Liver (tissue), 2 donors: ENCODE measurements around the gene CELF5.

Experiments used
- TF ChIP-seq, protein P1 (sequence below): fragments of 150-350 bp; IDR thresholded peaks from 2 replicates; pipeline ENCODE4 v1.5.1; 2017; ENCODE audit warnings: improper control_type of control experiment, low read depth, low read length; ENCODE audit not compliant: missing input control
- TF ChIP-seq, protein P2 (sequence below): IDR thresholded peaks from 2 replicates; pipeline ENCODE4 v1.6.1; 2016; ENCODE audit warnings: antibody characterized with exemption, mild to moderate bottlenecking
- donor health status: healthy.

DNA sequence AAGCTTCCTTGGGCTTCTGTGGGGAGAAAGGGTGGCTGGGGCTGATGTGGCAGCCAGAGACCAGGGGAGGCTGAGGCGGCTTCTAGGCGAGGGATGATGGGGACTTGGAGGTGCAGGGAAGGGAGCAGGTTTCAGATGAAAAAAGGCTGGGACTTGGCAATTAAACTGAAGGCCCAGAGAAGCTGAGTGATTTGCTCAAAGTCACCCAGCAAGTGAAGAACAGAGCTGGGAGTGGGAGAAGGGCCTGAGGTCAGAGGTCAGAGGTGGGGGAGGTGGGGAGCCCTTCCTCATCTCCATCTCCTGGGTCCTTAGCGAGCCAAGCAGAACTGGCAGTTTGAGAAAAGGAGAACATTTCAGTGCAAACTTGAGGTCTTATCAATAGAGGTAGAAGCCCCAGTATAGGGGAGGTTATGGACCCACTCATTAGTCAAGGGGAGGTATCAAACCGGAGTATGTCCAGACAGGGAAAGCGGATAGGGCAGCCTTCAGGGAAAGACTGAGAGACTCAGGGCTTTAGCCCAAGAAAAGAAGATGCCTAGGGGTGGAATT lies 92.3 kb downstream of the CELF5 start:
- TF ChIP-seq, protein P1, sequence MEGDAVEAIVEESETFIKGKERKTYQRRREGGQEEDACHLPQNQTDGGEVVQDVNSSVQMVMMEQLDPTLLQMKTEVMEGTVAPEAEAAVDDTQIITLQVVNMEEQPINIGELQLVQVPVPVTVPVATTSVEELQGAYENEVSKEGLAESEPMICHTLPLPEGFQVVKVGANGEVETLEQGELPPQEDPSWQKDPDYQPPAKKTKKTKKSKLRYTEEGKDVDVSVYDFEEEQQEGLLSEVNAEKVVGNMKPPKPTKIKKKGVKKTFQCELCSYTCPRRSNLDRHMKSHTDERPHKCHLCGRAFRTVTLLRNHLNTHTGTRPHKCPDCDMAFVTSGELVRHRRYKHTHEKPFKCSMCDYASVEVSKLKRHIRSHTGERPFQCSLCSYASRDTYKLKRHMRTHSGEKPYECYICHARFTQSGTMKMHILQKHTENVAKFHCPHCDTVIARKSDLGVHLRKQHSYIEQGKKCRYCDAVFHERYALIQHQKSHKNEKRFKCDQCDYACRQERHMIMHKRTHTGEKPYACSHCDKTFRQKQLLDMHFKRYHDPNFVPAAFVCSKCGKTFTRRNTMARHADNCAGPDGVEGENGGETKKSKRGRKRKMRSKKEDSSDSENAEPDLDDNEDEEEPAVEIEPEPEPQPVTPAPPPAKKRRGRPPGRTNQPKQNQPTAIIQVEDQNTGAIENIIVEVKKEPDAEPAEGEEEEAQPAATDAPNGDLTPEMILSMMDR = no peak
- TF ChIP-seq, protein P2, sequence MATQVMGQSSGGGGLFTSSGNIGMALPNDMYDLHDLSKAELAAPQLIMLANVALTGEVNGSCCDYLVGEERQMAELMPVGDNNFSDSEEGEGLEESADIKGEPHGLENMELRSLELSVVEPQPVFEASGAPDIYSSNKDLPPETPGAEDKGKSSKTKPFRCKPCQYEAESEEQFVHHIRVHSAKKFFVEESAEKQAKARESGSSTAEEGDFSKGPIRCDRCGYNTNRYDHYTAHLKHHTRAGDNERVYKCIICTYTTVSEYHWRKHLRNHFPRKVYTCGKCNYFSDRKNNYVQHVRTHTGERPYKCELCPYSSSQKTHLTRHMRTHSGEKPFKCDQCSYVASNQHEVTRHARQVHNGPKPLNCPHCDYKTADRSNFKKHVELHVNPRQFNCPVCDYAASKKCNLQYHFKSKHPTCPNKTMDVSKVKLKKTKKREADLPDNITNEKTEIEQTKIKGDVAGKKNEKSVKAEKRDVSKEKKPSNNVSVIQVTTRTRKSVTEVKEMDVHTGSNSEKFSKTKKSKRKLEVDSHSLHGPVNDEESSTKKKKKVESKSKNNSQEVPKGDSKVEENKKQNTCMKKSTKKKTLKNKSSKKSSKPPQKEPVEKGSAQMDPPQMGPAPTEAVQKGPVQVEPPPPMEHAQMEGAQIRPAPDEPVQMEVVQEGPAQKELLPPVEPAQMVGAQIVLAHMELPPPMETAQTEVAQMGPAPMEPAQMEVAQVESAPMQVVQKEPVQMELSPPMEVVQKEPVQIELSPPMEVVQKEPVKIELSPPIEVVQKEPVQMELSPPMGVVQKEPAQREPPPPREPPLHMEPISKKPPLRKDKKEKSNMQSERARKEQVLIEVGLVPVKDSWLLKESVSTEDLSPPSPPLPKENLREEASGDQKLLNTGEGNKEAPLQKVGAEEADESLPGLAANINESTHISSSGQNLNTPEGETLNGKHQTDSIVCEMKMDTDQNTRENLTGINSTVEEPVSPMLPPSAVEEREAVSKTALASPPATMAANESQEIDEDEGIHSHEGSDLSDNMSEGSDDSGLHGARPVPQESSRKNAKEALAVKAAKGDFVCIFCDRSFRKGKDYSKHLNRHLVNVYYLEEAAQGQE = no peak
